Measurements from ENCODE around the gene TRAPPC11.

The TRAPPC11 gene

DNA sequence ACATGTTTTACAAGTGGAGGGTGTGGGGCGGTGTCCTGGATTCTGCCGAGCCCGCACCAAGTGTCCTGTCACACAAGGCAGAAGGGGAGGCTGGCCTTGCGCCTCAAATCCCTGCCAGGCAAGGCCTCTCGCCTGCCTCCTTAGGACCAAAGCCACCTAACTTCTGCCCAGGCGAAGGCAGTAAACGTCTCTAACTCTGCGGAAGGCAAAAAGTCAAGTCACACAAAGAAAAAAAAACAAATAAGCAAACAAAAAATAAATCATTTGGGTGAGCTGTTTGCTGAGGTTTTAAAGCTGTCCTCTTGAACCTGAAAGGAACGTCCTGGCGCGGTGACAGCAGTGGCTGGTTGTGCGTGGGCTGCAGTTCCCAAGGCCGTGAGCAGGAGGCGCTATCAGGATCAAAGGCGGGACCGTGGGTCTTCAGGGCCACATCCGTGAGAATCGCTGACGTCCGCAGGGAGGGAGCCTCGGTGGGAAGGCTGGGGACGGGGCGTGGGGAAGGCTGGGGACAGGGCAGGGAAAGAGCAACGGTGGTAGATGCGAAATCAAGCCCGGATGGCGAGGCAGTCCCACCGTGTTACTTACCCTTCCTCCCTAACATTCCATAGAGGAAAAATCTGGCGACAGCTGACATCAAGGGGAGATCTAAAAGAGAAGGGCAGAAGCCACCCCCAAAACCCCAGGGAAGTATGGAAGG lies 99.1 kb downstream of the TRAPPC11 start:
- DNase-seq (ENCODE audit: low spot score), result no peak

DNA sequence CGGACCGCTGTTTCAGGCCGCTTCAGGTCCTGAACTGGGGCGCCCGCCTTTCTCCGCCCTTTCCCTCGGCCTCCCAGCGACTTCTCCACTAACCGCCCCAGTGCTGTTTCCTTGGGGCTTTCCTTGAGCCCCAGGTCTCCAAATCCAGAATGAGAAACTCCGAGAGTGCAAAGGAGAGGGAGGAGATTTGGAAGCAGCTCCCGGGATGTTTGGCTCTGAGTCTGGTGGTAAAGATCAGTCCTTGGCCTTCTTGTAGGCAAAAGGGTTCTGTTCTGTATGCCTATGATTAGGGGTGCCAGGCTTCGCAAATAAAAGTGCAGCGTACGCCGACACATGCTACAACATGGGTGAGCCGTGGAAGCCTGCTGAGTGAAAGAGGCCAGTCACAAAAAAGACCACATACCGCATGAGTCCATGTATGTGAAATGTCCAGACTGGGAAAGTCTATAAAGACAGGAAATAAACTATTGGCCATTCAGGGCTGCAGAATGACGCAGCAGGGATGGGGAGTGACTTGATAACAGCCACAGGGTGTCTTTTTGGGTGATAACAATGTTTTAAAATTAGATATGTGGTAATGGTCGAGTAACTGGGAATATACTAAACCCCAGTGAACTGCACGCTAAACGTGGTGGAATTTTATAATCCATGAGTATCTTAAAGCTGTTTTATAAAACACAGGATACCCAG lies 99.8 kb downstream of the TRAPPC11 start:
- DNase-seq (ENCODE audit: low spot score), result no peak

DNA sequence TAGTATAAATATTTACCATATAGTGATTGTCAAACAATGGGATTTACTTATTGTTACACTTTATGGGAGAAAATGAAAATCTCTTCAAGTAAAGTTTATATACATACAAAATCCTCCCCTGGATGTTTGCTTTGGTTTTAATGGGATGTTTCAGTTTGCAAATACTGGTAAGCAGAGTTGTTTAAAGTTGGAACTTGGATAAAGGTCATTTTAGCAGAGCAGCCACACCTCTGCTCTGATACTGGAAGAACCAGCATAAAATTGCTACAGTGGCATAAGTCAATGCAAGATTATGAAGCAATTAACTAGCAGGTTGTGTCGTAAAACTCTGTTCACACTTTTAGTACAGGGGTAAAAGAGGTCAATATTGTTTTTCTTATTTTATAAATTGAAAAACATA lies 101.2 kb downstream of the TRAPPC11 start:
- no peak for DNase-seq (ENCODE audit: low spot score)
